ENCODE results near the gene MEIOB.

The MEIOB gene

DNA sequence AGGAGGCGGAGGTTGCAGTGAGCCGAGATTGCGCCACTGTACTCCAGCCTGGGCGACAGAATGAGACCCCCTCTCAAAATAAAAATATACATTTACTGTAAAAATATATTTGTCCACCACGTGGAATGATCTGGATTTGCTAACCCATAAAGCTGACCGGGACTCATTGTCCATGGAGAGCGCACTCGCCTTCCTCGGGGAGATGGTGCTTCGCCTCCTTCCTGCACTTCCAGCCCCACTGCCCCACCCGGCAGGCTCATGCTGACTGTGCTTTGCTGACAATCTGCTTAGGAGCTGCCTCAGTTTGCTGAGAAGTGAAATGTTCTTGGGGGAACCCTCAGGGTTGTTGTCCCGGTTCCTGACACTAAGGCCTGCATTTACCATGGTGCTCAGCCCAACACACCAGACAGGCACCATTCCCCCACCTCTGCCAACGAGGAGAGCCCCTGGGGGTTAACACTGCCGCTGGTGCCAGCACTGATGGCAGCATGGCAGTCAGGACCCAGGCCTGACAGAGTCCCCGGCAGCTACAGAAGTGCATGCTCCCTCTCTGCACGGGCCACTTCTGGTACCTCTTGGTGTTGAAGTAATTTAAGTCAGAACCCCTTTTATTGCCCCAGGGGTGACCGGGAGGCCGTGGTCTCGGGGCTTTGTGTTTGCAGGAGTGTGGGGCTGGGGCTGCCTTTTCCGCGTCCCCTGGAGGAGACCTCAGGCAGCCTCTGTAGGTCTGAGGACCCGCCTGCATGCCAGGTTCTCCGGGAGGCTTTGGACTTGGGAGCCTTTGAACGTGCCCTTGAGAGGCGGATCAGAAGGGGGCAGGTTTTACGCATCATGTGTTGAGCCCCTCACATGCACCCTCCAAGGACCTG lies 86.8 kb downstream of the MEIOB start:
- peak in 1 of 2 donors; percentile 1 for DNase-seq
